Left forelimb (tissue), 1 donor: ENCODE measurements around the gene CST3.
"Not testable (repeated sequence)": the region's sequence is repeated elsewhere in the genome, so short reads cannot be mapped to it uniquely, and the experiment has no call there.

ENCODE experiments used
- DNase-seq: peaks from one replicate; pipeline ENCODE4 v3.0.0-alpha.2; 2018; ENCODE audit warnings: low spot score

CST3 gene

GRCh38 chr20:23628402-23629016, 9.2 kb downstream of the CST3 start:
- no peak for DNase-seq

- no peak for DNase-seq
Observed at GRCh38 chr20:23627501-23627900, 10.3 kb downstream of the CST3 start.

- no peak for DNase-seq
Observed at GRCh38 chr20:23626040-23626620, 11.6 kb downstream of the CST3 start.

GRCh38 chr20:23625236-23625964, 12.4 kb downstream of the CST3 start:
- DNase-seq, result no peak

GRCh38 chr20:23624324-23624691, 13.4 kb downstream of the CST3 start:
- no peak for DNase-seq

GRCh38 chr20:23623666-23624323, 14.0 kb downstream of the CST3 start:
- no peak for DNase-seq

GRCh38 chr20:23622839-23623343, 14.9 kb downstream of the CST3 start:
- DNase-seq, result no peak

- not testable (repeated sequence) for DNase-seq
Observed at GRCh38 chr20:23622401-23622800, 15.4 kb downstream of the CST3 start.

- DNase-seq, result peak; percentile 18
Observed at GRCh38 chr20:23620670-23621386, 16.9 kb downstream of the CST3 start.

- no peak for DNase-seq
Observed at GRCh38 chr20:23614163-23614562, 23.6 kb downstream of the CST3 start.

GRCh38 chr20:23613676-23614075, 24.1 kb downstream of the CST3 start:
- DNase-seq, result no peak

GRCh38 chr20:23612396-23612795, 25.4 kb downstream of the CST3 start:
- DNase-seq, result no peak

- DNase-seq, result no peak
Observed at GRCh38 chr20:23609486-23610109, 28.2 kb downstream of the CST3 start.

- DNase-seq, result no peak
Observed at GRCh38 chr20:23608251-23608846, 29.4 kb downstream of the CST3 start.

- DNase-seq, result no peak
Observed at GRCh38 chr20:23607497-23608245, 30.1 kb downstream of the CST3 start.

- peak; percentile 80 for DNase-seq
Observed at GRCh38 chr20:23606652-23607049, 31.1 kb downstream of the CST3 start.

GRCh38 chr20:23605867-23606651, 31.7 kb downstream of the CST3 start, which contains the start of gene CST9:
Gene CST9 (minus strand): TSS chr20:23605917. CDS start chr20:23605864, 53 bp downstream.
- no peak for DNase-seq

GRCh38 chr20:23604306-23604705, 33.4 kb downstream of the CST3 start:
- no peak for DNase-seq

- DNase-seq, result no peak
Observed at GRCh38 chr20:23603321-23603720, 34.4 kb downstream of the CST3 start.
